ENCODE data around the gene TSGA10IP.

Gene TSGA10IP

GRCh38 chr11:65917434-65918210 is 27.7 kb upstream of the TSGA10IP start:
- DNase-seq (ENCODE audit: low read depth in 2 of 2): no peak

GRCh38 chr11:65918211-65919140 is 26.8 kb upstream of the TSGA10IP start, which contains the start of gene C11orf68:
Gene C11orf68, minus strand, starts transcription at chr11:65919062. Its CDS starts 31 bp downstream, at chr11:65919031.
- DNase-seq (ENCODE audit: low read depth in 2 of 2): no peak

GRCh38 chr11:65919141-65919572 is 26.1 kb upstream of the TSGA10IP start, which contains the start of gene DRAP1:
Gene DRAP1, plus strand, starts transcription at chr11:65919426. Its CDS starts 76 bp downstream, at chr11:65919502.
- peak; percentile 97 to 98 for DNase-seq (ENCODE audit: low read depth in 2 of 2)

GRCh38 chr11:65919573-65920371 is 25.5 kb upstream of the TSGA10IP start:
- DNase-seq (ENCODE audit: low read depth in 2 of 2): no peak

GRCh38 chr11:65920372-65920802 is 24.9 kb upstream of the TSGA10IP start:
- no peak for DNase-seq (ENCODE audit: low read depth in 2 of 2)

GRCh38 chr11:65921033-65921555 is 24.2 kb upstream of the TSGA10IP start:
- DNase-seq (ENCODE audit: low read depth in 2 of 2): no peak

GRCh38 chr11:65921876-65922275 is 23.4 kb upstream of the TSGA10IP start:
- DNase-seq (ENCODE audit: low read depth in 2 of 2): no peak

- DNase-seq (ENCODE audit: low read depth in 2 of 2): no peak
Measured at GRCh38 chr11:65922565-65922964, 22.7 kb upstream of the TSGA10IP start.

GRCh38 chr11:65925397-65925796 is 19.9 kb upstream of the TSGA10IP start:
- no peak for DNase-seq (ENCODE audit: low read depth in 2 of 2)

- no peak for DNase-seq (ENCODE audit: low read depth in 2 of 2)
Measured at GRCh38 chr11:65927904-65928397, 17.3 kb upstream of the TSGA10IP start.

GRCh38 chr11:65928667-65929066 is 16.6 kb upstream of the TSGA10IP start:
- DNase-seq (ENCODE audit: low read depth in 2 of 2): no peak

- DNase-seq (ENCODE audit: low read depth in 2 of 2): no peak
Measured at GRCh38 chr11:65931773-65932557, 13.3 kb upstream of the TSGA10IP start.

GRCh38 chr11:65932558-65932919 is 12.7 kb upstream of the TSGA10IP start:
- DNase-seq (ENCODE audit: low read depth in 2 of 2): no peak

GRCh38 chr11:65934014-65934413 is 11.3 kb upstream of the TSGA10IP start:
- DNase-seq (ENCODE audit: low read depth in 2 of 2): no peak

- no peak for DNase-seq (ENCODE audit: low read depth in 2 of 2)
Measured at GRCh38 chr11:65937766-65938165, 7.5 kb upstream of the TSGA10IP start.

GRCh38 chr11:65941720-65942310 is 3.5 kb upstream of the TSGA10IP start:
- DNase-seq (ENCODE audit: low read depth in 2 of 2): no peak

GRCh38 chr11:65942531-65942930 is 2.7 kb upstream of the TSGA10IP start:
- DNase-seq (ENCODE audit: low read depth in 2 of 2): no peak

- no peak for DNase-seq (ENCODE audit: low read depth in 2 of 2)
Measured at GRCh38 chr11:65944191-65944590, 1.1 kb upstream of the TSGA10IP start.

- DNase-seq (ENCODE audit: low read depth in 2 of 2): no peak
Measured at GRCh38 chr11:65944767-65945166, 513 bp upstream of the TSGA10IP start.

Measured in fibroblast of skin of left quadriceps (primary cell).